Measurements from ENCODE around the gene CACNA2D2.

DNA sequence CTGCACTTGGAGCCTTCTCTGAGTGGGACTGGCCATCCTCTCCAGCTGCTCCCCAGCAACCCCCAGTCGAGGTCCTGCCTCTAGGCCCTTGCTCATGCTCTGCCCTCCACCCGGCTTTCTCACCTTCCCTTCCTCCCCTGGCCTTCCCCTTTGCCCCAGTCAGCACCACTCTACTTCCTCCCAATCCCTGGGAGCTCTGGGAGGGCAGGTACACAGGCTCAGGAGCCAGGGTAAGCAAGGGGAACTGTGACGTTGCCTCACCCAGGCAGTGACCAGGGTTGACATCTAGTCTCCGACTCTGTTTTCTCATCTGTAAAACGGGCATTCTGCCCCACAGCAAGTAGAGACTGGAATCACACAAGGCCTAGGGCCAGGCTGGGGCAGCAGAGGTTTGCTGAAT is 77.5 kb downstream of the CACNA2D2 start:
- TF ChIP-seq, protein P1, sequence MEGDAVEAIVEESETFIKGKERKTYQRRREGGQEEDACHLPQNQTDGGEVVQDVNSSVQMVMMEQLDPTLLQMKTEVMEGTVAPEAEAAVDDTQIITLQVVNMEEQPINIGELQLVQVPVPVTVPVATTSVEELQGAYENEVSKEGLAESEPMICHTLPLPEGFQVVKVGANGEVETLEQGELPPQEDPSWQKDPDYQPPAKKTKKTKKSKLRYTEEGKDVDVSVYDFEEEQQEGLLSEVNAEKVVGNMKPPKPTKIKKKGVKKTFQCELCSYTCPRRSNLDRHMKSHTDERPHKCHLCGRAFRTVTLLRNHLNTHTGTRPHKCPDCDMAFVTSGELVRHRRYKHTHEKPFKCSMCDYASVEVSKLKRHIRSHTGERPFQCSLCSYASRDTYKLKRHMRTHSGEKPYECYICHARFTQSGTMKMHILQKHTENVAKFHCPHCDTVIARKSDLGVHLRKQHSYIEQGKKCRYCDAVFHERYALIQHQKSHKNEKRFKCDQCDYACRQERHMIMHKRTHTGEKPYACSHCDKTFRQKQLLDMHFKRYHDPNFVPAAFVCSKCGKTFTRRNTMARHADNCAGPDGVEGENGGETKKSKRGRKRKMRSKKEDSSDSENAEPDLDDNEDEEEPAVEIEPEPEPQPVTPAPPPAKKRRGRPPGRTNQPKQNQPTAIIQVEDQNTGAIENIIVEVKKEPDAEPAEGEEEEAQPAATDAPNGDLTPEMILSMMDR (IDR thresholded peaks at IDR 0.05): no peak
- TF ChIP-seq POLR2A (IDR thresholded peaks at IDR 0.05): no peak

Data from heart left ventricle (tissue), 13 donors.